ENCODE measurements around the gene CRTC1. TPM values are rescaled to one million over a fixed set of nuclear protein-coding genes. Genes with fewer than 3 reads are reported as not detected.
A peak's percentile ranks its signal among the peaks of the same experiment; 100 is the strongest.

Gene CRTC1
- total RNA-seq, 1 donor from 2014 or later = 7.2 TPM

DNA sequence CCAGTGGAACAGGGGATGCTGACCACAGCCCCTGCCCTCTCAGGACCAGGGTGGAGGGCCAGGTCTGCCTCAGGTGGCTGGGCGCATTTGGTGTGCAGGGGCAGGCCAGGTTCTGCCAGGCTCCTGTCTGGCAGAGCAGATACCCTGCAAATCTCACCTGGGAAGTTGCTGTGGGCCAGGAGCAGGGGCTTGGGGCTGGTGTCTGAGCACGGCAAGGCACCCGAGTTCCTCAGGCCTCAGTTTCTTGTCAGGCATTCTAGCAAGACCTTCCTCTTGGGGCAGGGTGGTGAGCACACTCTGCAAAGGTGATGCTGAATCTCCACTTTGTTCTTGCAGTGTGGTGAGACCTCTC is 1.1 kb downstream of the CRTC1 start:
- H3K4me1 Mint-ChIP-seq = peaks cover 13% of the 10 kb centered on the region
- H3K36me3 Mint-ChIP-seq (ENCODE audit: low read depth) = no peaks in the 10 kb centered on the region
- H3K4me3 Mint-ChIP-seq = peak overlapping the region; percentile 30
- H3K27ac Mint-ChIP-seq = peak overlapping the region; percentile 51
- intact Hi-C loops (cut with micrococcal nuclease) = loop anchor here (5.0 kb wide), 1 partner anchor 97 kb away; the partner anchor contains the start of gene REX1BD
- H3K9me3 Mint-ChIP-seq = no peaks in the 10 kb centered on the region
- DNase-seq = no peak
- H3K27me3 Mint-ChIP-seq = no peaks in the 10 kb centered on the region

DNA sequence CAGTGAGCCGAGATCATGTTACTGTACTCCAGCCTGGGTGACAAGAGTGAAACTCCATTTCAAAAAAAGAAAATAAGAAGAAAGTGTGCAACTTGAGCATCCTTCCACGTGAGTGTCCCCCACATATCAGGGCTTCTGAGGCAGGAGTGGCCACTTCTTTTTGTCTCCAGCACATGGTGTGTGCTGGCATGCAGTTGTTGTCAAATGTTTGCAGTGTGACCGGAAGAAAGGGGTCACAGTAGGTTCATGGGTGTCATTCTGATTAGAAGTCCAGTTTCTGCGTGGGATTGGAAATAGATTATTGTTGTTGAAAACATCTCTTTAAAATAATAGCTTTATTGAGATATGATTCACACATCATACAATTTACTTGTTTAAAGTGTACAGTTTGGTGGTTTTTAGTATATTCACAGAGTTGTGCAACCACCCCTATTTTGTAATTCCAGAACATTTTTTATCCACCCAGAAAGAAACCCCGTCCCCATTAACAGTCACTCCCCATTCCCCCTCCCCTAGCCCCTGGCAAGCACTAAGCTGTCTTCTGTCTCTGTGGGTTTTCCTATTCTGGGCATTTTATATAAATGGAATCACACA is 2.2 kb downstream of the CRTC1 start:
- Mint-ChIP-seq H3K36me3 (ENCODE audit: low read depth) (no peaks in the 10 kb centered on the region), H3K27me3 (no peaks in the 10 kb centered on the region), H3K27ac (no peak overlapping the region), H3K4me3 (no peak overlapping the region), H3K4me1 (peaks cover 13% of the 10 kb centered on the region), H3K9me3 (no peaks in the 10 kb centered on the region)
- no peak for DNase-seq
- intact Hi-C loops (cut with micrococcal nuclease) = no loop called here

DNA sequence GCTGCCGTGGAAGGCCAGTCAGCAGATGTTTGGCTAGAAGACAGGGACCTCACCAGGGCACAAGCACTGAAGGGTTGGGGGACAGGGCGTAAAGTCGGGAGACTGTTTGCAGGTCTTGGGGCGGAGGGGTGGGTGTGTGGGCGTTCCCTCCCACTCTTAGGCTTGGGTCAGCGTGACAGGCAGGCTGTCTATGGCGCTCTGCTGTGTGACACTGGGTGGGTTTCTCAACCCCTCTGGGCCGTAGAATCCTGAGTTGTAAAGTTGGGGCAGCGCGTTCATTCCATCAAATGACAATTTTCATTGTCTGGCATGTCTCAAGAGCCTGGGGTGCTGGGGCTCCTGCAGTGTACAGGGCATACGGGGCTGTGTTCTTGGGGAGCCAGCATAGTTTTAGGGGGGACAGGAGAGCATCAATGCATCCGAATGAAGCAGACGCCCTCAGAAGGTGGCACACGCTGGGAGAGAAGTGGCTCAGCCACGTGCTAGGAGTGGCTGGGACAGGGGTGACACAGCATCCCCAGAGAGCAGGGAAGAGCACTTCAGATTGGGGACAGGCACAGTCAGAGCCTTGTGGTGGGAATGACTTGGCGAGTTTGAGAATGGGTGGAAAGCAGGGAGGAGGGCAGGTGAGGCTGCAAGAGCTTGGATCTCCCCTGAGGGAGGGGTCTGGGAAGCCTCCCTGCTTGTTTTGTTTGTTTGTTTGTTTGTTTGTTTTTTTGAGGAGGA is 4.4 kb downstream of the CRTC1 start:
- H3K9me3 Mint-ChIP-seq = no peaks in the 10 kb centered on the region
- peaks cover 7% of the 10 kb centered on the region for H3K4me1 Mint-ChIP-seq
- intact Hi-C loops (cut with micrococcal nuclease) = no loop called here
- H3K36me3 Mint-ChIP-seq (ENCODE audit: low read depth) = no peaks in the 10 kb centered on the region
- no peak overlapping the region for H3K27ac Mint-ChIP-seq
- DNase-seq = no peak
- no peak overlapping the region for H3K4me3 Mint-ChIP-seq
- no peaks in the 10 kb centered on the region for H3K27me3 Mint-ChIP-seq

DNA sequence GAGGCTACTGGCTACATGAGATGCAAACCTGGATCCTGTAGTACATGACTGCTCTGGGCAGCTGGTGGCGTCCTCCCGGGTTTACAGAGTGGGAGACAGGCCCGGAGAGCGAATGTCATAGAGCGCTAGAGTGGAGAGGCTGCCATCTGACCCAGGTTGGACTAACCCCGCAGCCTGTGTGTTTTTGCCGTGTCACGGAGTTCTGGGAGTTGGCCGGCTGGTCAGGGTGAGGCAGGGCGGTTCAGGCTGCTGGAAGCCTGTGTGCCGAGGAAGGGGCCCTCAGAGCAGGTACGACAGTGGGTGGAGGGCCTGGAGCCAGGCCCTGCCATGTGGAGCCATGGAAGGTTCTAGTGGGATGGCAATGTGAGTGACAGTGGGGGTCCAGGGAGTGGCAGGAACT is 12.5 kb downstream of the CRTC1 start:
- no peak for DNase-seq
- Mint-ChIP-seq H3K27ac (no peak overlapping the region), H3K36me3 (ENCODE audit: low read depth) (no peaks in the 10 kb centered on the region), H3K27me3 (no peaks in the 10 kb centered on the region), H3K9me3 (no peaks in the 10 kb centered on the region), H3K4me1 (peaks cover 18% of the 10 kb centered on the region), H3K4me3 (no peak overlapping the region)
- intact Hi-C loops (cut with micrococcal nuclease) = no loop called here

DNA sequence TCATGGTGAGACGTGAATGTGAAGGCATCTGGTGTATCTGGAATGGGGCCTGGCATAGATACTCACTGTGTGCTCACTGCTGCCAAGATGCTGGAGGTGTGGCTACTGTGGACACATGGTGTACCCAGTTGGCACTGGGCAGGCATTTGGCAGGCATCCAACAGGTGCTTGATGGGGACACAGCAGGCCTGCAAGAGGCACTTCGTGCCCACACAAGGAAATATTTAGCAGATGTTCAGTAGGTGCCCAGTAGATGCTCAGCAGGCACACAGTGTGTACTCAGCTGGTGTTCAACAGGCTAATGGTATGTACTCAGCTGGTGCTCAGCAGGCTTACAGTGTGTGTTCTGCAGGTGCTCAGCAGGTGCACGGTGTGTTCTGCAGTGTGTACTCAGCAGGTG is 14.2 kb downstream of the CRTC1 start:
- Mint-ChIP-seq H3K9me3 (no peaks in the 10 kb centered on the region), H3K36me3 (ENCODE audit: low read depth) (no peaks in the 10 kb centered on the region), H3K27ac (no peak overlapping the region), H3K4me3 (no peak overlapping the region), H3K4me1 (peaks cover 21% of the 10 kb centered on the region), H3K27me3 (peaks cover 1% of the 10 kb centered on the region)
- intact Hi-C loops (cut with micrococcal nuclease) = no loop called here
- DNase-seq = no peak

DNA sequence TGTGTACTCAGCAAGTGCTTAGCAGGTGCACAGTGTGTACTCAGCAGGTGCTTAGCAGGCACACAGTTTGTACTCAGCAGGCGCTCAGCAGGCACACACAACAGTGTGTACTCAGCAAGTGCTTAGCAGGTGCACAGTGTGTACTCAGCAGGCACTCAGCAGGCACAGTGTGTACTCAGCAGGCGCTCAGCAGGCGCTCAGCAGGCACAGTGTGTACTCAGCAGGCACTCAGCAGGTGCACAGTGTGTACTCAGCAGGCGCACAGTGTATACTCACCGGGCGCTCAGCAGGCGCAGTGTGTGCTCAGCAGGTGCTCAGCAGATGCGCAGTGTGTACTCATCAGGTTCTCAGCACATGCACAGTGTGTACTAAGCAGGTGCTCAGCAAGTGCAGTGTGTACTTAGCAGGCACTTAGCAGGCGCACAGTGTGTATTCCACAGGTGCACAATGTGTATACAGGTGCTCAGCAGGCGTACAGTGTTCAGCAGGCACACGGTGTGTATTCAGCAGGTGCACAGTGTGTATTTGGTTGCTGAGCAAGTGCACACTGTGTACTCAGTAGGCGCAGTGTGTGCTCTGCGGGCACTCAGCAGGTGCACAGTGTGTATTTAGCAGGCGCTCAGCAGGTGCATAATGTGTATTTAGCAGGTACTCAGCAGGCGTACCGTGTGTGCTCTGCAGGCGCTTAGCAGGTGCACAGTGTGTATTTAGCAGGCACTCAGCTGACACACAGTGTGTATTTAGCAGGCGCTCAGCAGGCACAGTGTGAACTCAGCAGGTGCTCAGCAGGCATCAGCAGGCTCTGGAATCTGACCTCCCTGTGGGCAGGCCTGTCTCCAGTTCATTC is 15.1 kb downstream of the CRTC1 start:
- Mint-ChIP-seq H3K27me3 (peaks cover 1% of the 10 kb centered on the region), H3K27ac (no peak overlapping the region), H3K9me3 (no peaks in the 10 kb centered on the region), H3K36me3 (ENCODE audit: low read depth) (no peaks in the 10 kb centered on the region), H3K4me1 (peaks cover 21% of the 10 kb centered on the region), H3K4me3 (no peak overlapping the region)
- DNase-seq = no peak
- intact Hi-C loops (cut with micrococcal nuclease) = no loop called here

DNA sequence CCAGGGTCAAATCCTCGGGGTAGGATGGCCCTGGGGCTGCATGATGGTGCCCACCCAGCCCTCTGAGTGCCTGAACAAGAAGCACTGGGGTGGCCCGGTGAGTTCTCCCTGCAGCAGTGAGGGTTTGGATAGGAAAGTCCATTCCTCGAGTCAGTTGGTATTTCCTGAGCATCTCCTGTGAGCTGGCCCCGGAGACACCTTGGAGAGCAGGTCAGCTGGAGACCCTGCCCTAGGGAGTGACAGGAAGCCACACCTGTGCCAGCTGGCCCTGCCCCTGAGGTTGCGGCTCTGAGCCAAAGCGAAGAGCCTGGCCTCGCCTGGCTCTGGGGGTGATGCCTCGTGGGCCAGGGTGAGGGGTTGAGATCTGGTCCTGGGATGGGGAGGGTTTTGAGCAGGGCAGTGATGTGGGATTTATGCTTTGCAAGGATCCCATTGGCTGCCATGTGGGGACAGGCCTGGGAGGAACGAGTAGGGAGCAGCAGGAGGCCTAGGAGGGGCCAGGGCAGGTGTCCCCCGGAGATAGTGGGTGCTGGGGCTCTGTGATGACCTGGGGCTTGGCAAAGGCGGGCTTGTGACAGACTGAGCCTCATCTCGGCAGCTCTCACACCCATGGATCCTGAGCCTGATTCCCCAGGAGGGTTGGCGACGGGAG is 16.0 kb downstream of the CRTC1 start:
- no peak for DNase-seq
- H3K4me1 Mint-ChIP-seq = peaks cover 21% of the 10 kb centered on the region
- H3K36me3 Mint-ChIP-seq (ENCODE audit: low read depth) = no peaks in the 10 kb centered on the region
- H3K27me3 Mint-ChIP-seq = peaks cover 1% of the 10 kb centered on the region
- no peak overlapping the region for H3K27ac Mint-ChIP-seq
- H3K4me3 Mint-ChIP-seq = peak overlapping the region; percentile 67
- no peaks in the 10 kb centered on the region for H3K9me3 Mint-ChIP-seq
- intact Hi-C loops (cut with micrococcal nuclease) = no loop called here

GRCh38 chr19:18700501-18701249 is 17.2 kb downstream of the CRTC1 start:
- DNase-seq = peak; percentile 89
- no peaks in the 10 kb centered on the region for H3K36me3 Mint-ChIP-seq (ENCODE audit: low read depth)
- intact Hi-C loops (cut with micrococcal nuclease) = no loop called here
- H3K4me3 Mint-ChIP-seq = peak overlapping the region; percentile 77
- H3K27ac Mint-ChIP-seq = no peak overlapping the region
- H3K4me1 Mint-ChIP-seq = peaks cover 21% of the 10 kb centered on the region
- H3K27me3 Mint-ChIP-seq = peaks cover 1% of the 10 kb centered on the region
- no peaks in the 10 kb centered on the region for H3K9me3 Mint-ChIP-seq

- Mint-ChIP-seq H3K4me1 (peaks cover 21% of the 10 kb centered on the region), H3K36me3 (ENCODE audit: low read depth) (no peaks in the 10 kb centered on the region), H3K27ac (no peak overlapping the region), H3K27me3 (peaks cover 1% of the 10 kb centered on the region), H3K4me3 (peak overlapping the region; percentile 77), H3K9me3 (no peaks in the 10 kb centered on the region)
- no peak for DNase-seq
- intact Hi-C loops (cut with micrococcal nuclease) = no loop called here
These were observed 17.7 kb downstream of the CRTC1 start for GRCh38 chr19:18701250-18701608.

DNA sequence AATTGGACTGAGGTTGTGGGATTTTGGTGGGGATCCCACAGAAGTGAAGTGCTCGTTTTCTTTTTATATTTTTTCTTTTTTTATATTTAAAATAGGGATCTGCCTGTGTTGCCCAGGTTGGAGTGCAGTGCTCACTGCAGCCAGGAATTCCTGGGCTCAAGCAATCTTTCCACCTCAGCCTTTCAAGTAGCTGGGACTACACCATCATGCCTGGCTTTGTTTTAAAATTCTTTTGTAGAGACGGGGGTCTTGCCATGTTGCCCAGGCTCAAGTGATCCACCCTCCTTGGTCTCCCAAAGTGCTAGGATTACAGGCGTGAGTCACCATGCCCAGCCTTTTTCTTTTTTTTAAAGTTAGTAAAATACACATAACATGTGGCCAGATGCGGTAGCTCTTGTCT is 20.6 kb downstream of the CRTC1 start:
- Mint-ChIP-seq H3K36me3 (ENCODE audit: low read depth) (no peaks in the 10 kb centered on the region), H3K27me3 (peaks cover 3% of the 10 kb centered on the region), H3K9me3 (no peaks in the 10 kb centered on the region), H3K4me1 (peaks cover 19% of the 10 kb centered on the region), H3K4me3 (no peak overlapping the region), H3K27ac (no peak overlapping the region)
- DNase-seq = no peak
- intact Hi-C loops (cut with micrococcal nuclease) = no loop called here

GRCh38 chr19:18704971-18705370 is 21.5 kb downstream of the CRTC1 start:
- peaks cover 3% of the 10 kb centered on the region for H3K27me3 Mint-ChIP-seq
- no peak for DNase-seq
- H3K9me3 Mint-ChIP-seq = no peaks in the 10 kb centered on the region
- H3K4me3 Mint-ChIP-seq = no peak overlapping the region
- H3K36me3 Mint-ChIP-seq (ENCODE audit: low read depth) = no peaks in the 10 kb centered on the region
- intact Hi-C loops (cut with micrococcal nuclease) = no loop called here
- H3K4me1 Mint-ChIP-seq = peaks cover 10% of the 10 kb centered on the region
- H3K27ac Mint-ChIP-seq = no peak overlapping the region

GRCh38 chr19:18708452-18709231 is 25.2 kb downstream of the CRTC1 start:
- no peak overlapping the region for H3K27ac Mint-ChIP-seq
- DNase-seq = no peak
- no peaks in the 10 kb centered on the region for H3K9me3 Mint-ChIP-seq
- no peaks in the 10 kb centered on the region for H3K4me1 Mint-ChIP-seq
- H3K27me3 Mint-ChIP-seq = peaks cover 2% of the 10 kb centered on the region
- H3K36me3 Mint-ChIP-seq (ENCODE audit: low read depth) = no peaks in the 10 kb centered on the region
- intact Hi-C loops (cut with micrococcal nuclease) = no loop called here
- H3K4me3 Mint-ChIP-seq = no peak overlapping the region

GRCh38 chr19:18709546-18709945 is 26.1 kb downstream of the CRTC1 start:
- Mint-ChIP-seq H3K4me1 (no peaks in the 10 kb centered on the region), H3K36me3 (ENCODE audit: low read depth) (no peaks in the 10 kb centered on the region), H3K9me3 (no peaks in the 10 kb centered on the region), H3K27me3 (peaks cover 2% of the 10 kb centered on the region), H3K27ac (no peak overlapping the region), H3K4me3 (no peak overlapping the region)
- DNase-seq = no peak
- intact Hi-C loops (cut with micrococcal nuclease) = no loop called here
